Keratinocyte (primary cell): Measurements from ENCODE around the gene MYO15B. TPM values are rescaled to one million over a fixed set of nuclear protein-coding genes. Genes with fewer than 3 reads are reported as not detected.
A peak's percentile ranks its signal among the peaks of the same experiment; 100 is the strongest.

Experiments
- DNase-seq: peaks from one replicate; pipeline ENCODE4 v3.0.0-alpha.2; 2011; ENCODE audit warnings: low read depth, missing footprints, low spot score
- FAIRE-seq: peaks from 2 replicates; lab custom pipeline; 2011; peaks lifted over from hg19 to GRCh38; lab: Jason Lieb, UNC
- H2AFZ ChIP-seq: 2 replicates; pipeline ENCODE4 v1.6.0; 2012; ENCODE audit warnings: low read length, control low read depth, inconsistent platforms; ENCODE audit not compliant: control insufficient read depth
- H3K27ac ChIP-seq: 2 replicates; pipeline ENCODE4 v1.5.1; 2011; ENCODE audit warnings: low read length; ENCODE audit not compliant: control insufficient read depth, insufficient read depth
- H3K27me3 ChIP-seq: 3 replicates; pipeline ENCODE4 v1.6.0; 2011; ENCODE audit warnings: low read length; ENCODE audit not compliant: control insufficient read depth, insufficient read depth; ENCODE audit errors: extremely low read depth
- H3K36me3 ChIP-seq, 2 experiments: 2 replicates in 1 of 2; 3 replicates in 1 of 2; pipeline ENCODE4 v1.5.1; 2011; ENCODE audit warnings: low read length in 2 of 2, mild to moderate bottlenecking in 1 of 2; ENCODE audit not compliant: control insufficient read depth in 2 of 2, insufficient read depth in 2 of 2; ENCODE audit errors: extremely low read depth in 1 of 2
- H3K4me1 ChIP-seq: 3 replicates; pipeline ENCODE4 v1.5.1; 2011; ENCODE audit warnings: low read length; ENCODE audit not compliant: control insufficient read depth, insufficient read depth; ENCODE audit errors: extremely low read depth
- H3K4me2 ChIP-seq: 3 replicates; pipeline ENCODE4 v1.6.0; 2011; ENCODE audit warnings: low read depth, low read length; ENCODE audit not compliant: control insufficient read depth, insufficient read depth; ENCODE audit errors: extremely low read depth
- H3K4me3 ChIP-seq, 3 experiments: fragments of 200-600 bp in 1 of 3; sonication (generic) in 1 of 3; 2 replicates in 2 of 3; 3 replicates in 1 of 3; pipeline ENCODE4 v1.5.1; 2011 to 2016; ENCODE audit warnings: low read length in 3 of 3, mild to moderate bottlenecking in 3 of 3, control low read depth in 2 of 3, inconsistent platforms in 1 of 3, low read depth in 1 of 3, mixed read lengths in 1 of 3, mixed run types in 1 of 3, moderate library complexity in 1 of 3; ENCODE audit not compliant: control insufficient read depth in 2 of 3, insufficient read depth in 2 of 3; ENCODE audit errors: extremely low read depth in 1 of 3
- H3K79me2 ChIP-seq: 2 replicates; pipeline ENCODE4 v1.6.0; 2012; ENCODE audit warnings: low read length; ENCODE audit not compliant: control insufficient read depth, insufficient read depth
- H3K9ac ChIP-seq: 3 replicates; pipeline ENCODE4 v1.6.0; 2011; ENCODE audit warnings: low read length; ENCODE audit not compliant: control insufficient read depth, insufficient read depth; ENCODE audit errors: extremely low read depth
- H3K9me1 ChIP-seq: 3 replicates; pipeline ENCODE4 v1.6.0; 2011; ENCODE audit warnings: low read length; ENCODE audit not compliant: control insufficient read depth, insufficient read depth; ENCODE audit errors: extremely low read depth
- H3K9me3 ChIP-seq: 2 replicates; pipeline ENCODE4 v1.5.1; 2012; ENCODE audit warnings: low read depth, low read length; ENCODE audit not compliant: control insufficient read depth
- H4K20me1 ChIP-seq: 3 replicates; pipeline ENCODE4 v1.6.0; 2011; ENCODE audit warnings: low read length; ENCODE audit not compliant: control insufficient read depth, insufficient read depth; ENCODE audit errors: extremely low read depth
- EZH2 ChIP-seq: IDR thresholded peaks from one replicate; pipeline ENCODE4 v1.6.1; 2012; ENCODE audit warnings: inconsistent platforms, mild to moderate bottlenecking, low read length, moderate library complexity
- dilution Hi-C: fragments of 300-500 bp; cut with MboI; formaldehyde crosslinking; loops from one replicate; pipeline ENCODE4 v1.7.0; 2020; ENCODE audit warnings: low sequenced_read_pairs; ENCODE audit not compliant: extremely low pct_ligation_motif_present
- polyA plus RNA-seq, 5 experiments: library from polyadenylated mRNA; depleted of rRNA in 3 of 5; stranded (reverse) in 3 of 5; stranded (forward) in 1 of 5; unstranded in 1 of 5; fragments of >200 nt; gene quantifications; 1 replicate in 1 of 5; 2 replicates in 3 of 5; 3 replicates in 1 of 5; pipeline versions ENCODE4 v1.2.1 to v1.2.3, GENCODE V29; 2011 to 2012; ENCODE audit warnings: missing spikeins in 2 of 5, low read depth in 1 of 5, low replicate concordance in 1 of 5
- TF ChIP-seq, protein P1 (sequence below), 3 experiments: IDR thresholded peaks in 1 of 3; conservative IDR thresholded peaks in 1 of 3; optimal IDR thresholded peaks in 1 of 3; 2 replicates in 2 of 3; 3 replicates in 1 of 3; pipeline versions ENCODE3 to v1.5.1; 2011; ENCODE audit warnings: low read length in 3 of 3, mild to moderate bottlenecking in 3 of 3, moderate library complexity in 2 of 3, control low read depth in 1 of 3, inconsistent platforms in 1 of 3; ENCODE audit not compliant: insufficient read depth in 2 of 3; ENCODE audit errors: extremely low read depth in 1 of 3

Gene MYO15B
- polyA plus RNA-seq, 1 donor (not counting 4 experiments of a cell fraction or from before 2014, with no cell fraction given): 0.14 TPM

DNA sequence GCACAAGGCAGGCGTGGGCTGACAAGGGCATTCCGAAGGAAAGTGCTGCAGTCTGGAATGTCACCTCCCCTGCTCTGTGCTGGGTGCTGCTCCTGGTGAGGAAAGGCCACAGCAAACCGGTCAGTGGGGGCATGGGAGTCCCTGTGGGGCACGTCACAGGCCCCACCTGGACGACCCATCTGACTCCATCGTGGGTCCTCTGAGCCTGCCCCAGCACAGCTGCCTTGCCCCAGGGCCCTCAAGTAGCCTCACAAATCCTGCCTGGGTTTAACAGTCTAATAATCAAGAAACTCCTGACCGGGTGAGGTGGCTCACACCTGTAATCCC, 2.8 kb upstream of the MYO15B start:
- H3K9me3 ChIP-seq: no peaks in the 10 kb centered on the region
- no peaks in the 10 kb centered on the region for H4K20me1 ChIP-seq
- H2AFZ ChIP-seq: no peak overlapping the region
- H3K36me3 ChIP-seq: no peaks in the 10 kb centered on the region
- no peak overlapping the region for H3K27ac ChIP-seq
- FAIRE-seq: no peak
- no peak overlapping the region for H3K9ac ChIP-seq
- H3K4me1 ChIP-seq: no peaks in the 10 kb centered on the region
- H3K79me2 ChIP-seq: no peaks in the 10 kb centered on the region
- TF ChIP-seq, protein P1, sequence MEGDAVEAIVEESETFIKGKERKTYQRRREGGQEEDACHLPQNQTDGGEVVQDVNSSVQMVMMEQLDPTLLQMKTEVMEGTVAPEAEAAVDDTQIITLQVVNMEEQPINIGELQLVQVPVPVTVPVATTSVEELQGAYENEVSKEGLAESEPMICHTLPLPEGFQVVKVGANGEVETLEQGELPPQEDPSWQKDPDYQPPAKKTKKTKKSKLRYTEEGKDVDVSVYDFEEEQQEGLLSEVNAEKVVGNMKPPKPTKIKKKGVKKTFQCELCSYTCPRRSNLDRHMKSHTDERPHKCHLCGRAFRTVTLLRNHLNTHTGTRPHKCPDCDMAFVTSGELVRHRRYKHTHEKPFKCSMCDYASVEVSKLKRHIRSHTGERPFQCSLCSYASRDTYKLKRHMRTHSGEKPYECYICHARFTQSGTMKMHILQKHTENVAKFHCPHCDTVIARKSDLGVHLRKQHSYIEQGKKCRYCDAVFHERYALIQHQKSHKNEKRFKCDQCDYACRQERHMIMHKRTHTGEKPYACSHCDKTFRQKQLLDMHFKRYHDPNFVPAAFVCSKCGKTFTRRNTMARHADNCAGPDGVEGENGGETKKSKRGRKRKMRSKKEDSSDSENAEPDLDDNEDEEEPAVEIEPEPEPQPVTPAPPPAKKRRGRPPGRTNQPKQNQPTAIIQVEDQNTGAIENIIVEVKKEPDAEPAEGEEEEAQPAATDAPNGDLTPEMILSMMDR (optimal IDR thresholded peaks at IDR 0.05 in 1 of 3, IDR thresholded peaks at IDR 0.05 in 1 of 3, conservative IDR thresholded peaks at IDR 0.05 in 1 of 3; ENCODE audit: extremely low read depth in 1 of 3, insufficient read depth in 2 of 3, low read length in 3 of 3): no peak
- no peak for TF ChIP-seq EZH2
- dilution Hi-C loops: no loop called here
- H3K27me3 ChIP-seq: peaks cover 25% of the 10 kb centered on the region
- H3K4me3 ChIP-seq: no peak overlapping the region
- DNase-seq: no peak
- H3K4me2 ChIP-seq: no peak overlapping the region
- H3K9me1 ChIP-seq: no peaks in the 10 kb centered on the region

DNA sequence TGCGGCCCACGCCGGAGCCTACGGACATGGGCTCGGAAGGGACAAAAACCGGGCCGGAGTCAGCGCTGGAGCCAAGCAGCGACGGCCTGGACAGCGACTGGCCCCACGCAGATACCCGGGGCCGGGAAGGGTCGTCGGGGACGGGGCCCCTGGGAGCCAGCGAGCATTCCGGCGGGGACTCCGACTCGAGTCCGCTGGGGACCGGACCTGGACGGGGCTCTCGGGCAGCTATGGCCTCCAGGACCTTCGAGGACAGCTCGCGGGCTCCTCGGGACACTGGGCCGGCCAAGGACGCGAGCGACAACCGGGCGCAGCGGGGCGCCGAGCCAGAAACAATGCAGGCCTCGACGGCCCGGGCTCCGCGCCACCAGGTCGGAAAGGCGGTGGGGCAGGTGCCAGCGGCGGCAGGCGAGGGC, 1.0 kb downstream of the MYO15B start:
- no peaks in the 10 kb centered on the region for H4K20me1 ChIP-seq
- TF ChIP-seq, protein P1 (optimal IDR thresholded peaks at IDR 0.05 in 1 of 3, IDR thresholded peaks at IDR 0.05 in 1 of 3, conservative IDR thresholded peaks at IDR 0.05 in 1 of 3; ENCODE audit: extremely low read depth in 1 of 3, insufficient read depth in 2 of 3, low read length in 3 of 3): no peak
- peak; percentile 73 for TF ChIP-seq EZH2
- H3K4me2 ChIP-seq: peak overlapping the region; percentile 48
- no peak for DNase-seq
- no peaks in the 10 kb centered on the region for H3K4me1 ChIP-seq
- no peaks in the 10 kb centered on the region for H3K36me3 ChIP-seq
- H3K9ac ChIP-seq: peak overlapping the region; percentile 22
- dilution Hi-C loops: no loop called here
- no peak overlapping the region for H3K27ac ChIP-seq
- peaks cover 37% of the 10 kb centered on the region for H3K27me3 ChIP-seq
- H3K79me2 ChIP-seq: no peaks in the 10 kb centered on the region
- H3K4me3 ChIP-seq: peak overlapping the region in 1 of 3 experiments; percentile 7
- no peak overlapping the region for H2AFZ ChIP-seq
- H3K9me3 ChIP-seq: no peaks in the 10 kb centered on the region
- no peak for FAIRE-seq
- no peaks in the 10 kb centered on the region for H3K9me1 ChIP-seq
